ENCODE data around the gene HHATL. TPM values are rescaled to one million over a fixed set of nuclear protein-coding genes. Genes with fewer than 3 reads are reported as not detected.

HHATL gene
- polyA plus RNA-seq, 3 donors, result not detected

DNA sequence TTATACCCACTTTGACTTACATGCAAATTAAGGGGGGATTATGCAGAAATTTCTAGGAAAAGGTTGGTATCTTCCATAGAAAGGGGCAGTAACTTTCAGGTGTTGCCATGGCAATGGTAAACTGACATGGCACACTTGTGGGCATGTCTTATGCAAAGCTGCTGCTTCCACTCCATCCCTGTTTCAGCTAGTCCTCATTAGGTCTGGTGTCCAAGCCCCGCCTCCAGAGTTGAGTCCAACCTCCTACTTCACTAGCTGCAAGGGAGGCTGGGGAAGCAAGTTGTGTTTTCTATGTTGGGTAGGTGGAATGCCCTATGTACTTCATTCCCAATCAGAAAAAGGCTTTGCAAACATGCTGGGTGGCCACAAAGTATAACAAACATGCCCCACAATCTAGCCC, 31.9 kb downstream of the HHATL start:
- no peak overlapping the region for H3K27ac ChIP-seq (ENCODE audit: low read depth in 1 of 2, low read length in 2 of 2)
- Mint-ChIP-seq H3K27ac (no peak overlapping the region), H3K27me3 (ENCODE audit: low read depth in 3 of 3) (peaks cover 4 to 15% (median 6%) of the 10 kb centered on the region in 3 donors), H3K4me1 (peaks cover 8% of the 10 kb centered on the region), H3K36me3 (no peaks in the 10 kb centered on the region), H3K9me3 (peaks cover 4 to 19% (median 9%) of the 10 kb centered on the region in 7 donors), H3K4me3 (no peak overlapping the region)
- H3K36me3 ChIP-seq (replicated peaks in 1 of 2; ENCODE audit: control insufficient read depth in 1 of 2, insufficient read depth in 2 of 2, low read length in 2 of 2), result no peaks in the 10 kb centered on the region
- no peaks in the 10 kb centered on the region for H3K4me1 ChIP-seq (ENCODE audit: control insufficient read depth in 1 of 2, insufficient read depth in 2 of 2, low read length in 2 of 2)
- DNase-seq, result no peak
- no peaks in the 10 kb centered on the region for H4K20me1 ChIP-seq (ENCODE audit: insufficient read depth, low read length)
- TF ChIP-seq, protein P1, sequence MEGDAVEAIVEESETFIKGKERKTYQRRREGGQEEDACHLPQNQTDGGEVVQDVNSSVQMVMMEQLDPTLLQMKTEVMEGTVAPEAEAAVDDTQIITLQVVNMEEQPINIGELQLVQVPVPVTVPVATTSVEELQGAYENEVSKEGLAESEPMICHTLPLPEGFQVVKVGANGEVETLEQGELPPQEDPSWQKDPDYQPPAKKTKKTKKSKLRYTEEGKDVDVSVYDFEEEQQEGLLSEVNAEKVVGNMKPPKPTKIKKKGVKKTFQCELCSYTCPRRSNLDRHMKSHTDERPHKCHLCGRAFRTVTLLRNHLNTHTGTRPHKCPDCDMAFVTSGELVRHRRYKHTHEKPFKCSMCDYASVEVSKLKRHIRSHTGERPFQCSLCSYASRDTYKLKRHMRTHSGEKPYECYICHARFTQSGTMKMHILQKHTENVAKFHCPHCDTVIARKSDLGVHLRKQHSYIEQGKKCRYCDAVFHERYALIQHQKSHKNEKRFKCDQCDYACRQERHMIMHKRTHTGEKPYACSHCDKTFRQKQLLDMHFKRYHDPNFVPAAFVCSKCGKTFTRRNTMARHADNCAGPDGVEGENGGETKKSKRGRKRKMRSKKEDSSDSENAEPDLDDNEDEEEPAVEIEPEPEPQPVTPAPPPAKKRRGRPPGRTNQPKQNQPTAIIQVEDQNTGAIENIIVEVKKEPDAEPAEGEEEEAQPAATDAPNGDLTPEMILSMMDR (IDR thresholded peaks at IDR 0.05), result no peak
- no peak overlapping the region for H2AFZ ChIP-seq (ENCODE audit: insufficient read depth, low read depth, low read length, poor library complexity, severe bottlenecking)
- H3K79me2 ChIP-seq (ENCODE audit: insufficient read depth, low read length), result no peaks in the 10 kb centered on the region
- no peak overlapping the region for H3K9ac ChIP-seq (ENCODE audit: insufficient read depth, low read length, poor library complexity, severe bottlenecking)
- no peak overlapping the region for H3K4me3 ChIP-seq (replicated peaks in 1 of 3; ENCODE audit: low read depth in 2 of 3, low read length in 3 of 3)
- no CpG with 5 or more reads among the region's 1 CpG for WGBS (ENCODE audit: insufficient coverage)
- H3K27me3 ChIP-seq (ENCODE audit: control insufficient read depth in 2 of 2, insufficient read depth in 2 of 2, low read length in 2 of 2), result no peaks in the 10 kb centered on the region
- peaks cover 0 to 10% of the 10 kb centered on the region in 2 donors for H3K9me3 ChIP-seq (replicated peaks in 1 of 2; ENCODE audit: control insufficient read depth in 1 of 2, insufficient read depth in 1 of 2, low read length in 2 of 2)
- intact Hi-C loops (cut with micrococcal nuclease), result no loop called here
- no peak overlapping the region for H3K4me2 ChIP-seq (replicated peaks; ENCODE audit: extremely low read depth, low read length, poor library complexity, severe bottlenecking)

DNA sequence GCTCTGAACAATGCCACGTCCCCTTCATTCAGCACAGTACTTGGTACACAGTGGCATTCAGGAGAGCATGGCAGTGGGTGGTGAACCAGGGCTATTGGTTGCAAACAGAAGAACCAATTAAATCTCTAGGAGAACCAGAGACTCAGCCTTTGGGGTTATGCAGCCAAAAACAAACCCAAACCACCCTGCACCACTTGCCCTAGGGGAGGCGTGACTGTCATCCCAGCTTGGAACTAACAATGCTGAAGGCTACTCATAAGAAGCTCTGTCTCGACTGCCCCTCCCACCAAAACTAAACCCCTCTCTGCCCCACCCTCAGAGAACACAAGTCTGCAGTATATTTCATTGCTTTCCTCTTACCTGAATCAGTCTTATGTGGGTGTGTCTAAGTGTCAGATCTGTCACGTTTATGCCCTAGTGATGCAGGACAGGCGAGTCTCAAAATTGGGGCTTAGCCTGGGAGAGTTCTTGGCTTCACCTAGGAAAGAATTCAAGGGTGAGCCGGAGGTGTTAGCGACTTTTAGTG, 32.5 kb downstream of the HHATL start:
- H3K27me3 ChIP-seq (ENCODE audit: control insufficient read depth in 2 of 2, insufficient read depth in 2 of 2, low read length in 2 of 2), result no peaks in the 10 kb centered on the region
- Mint-ChIP-seq H3K36me3 (no peaks in the 10 kb centered on the region), H3K27ac (no peak overlapping the region), H3K27me3 (ENCODE audit: low read depth in 3 of 3) (peaks cover 3 to 15% (median 4%) of the 10 kb centered on the region in 3 donors), H3K4me1 (peaks cover 8% of the 10 kb centered on the region), H3K9me3 (peaks cover 3 to 17% (median 8%) of the 10 kb centered on the region in 7 donors), H3K4me3 (no peak overlapping the region)
- H2AFZ ChIP-seq (ENCODE audit: insufficient read depth, low read depth, low read length, poor library complexity, severe bottlenecking), result no peak overlapping the region
- H4K20me1 ChIP-seq (ENCODE audit: insufficient read depth, low read length), result no peaks in the 10 kb centered on the region
- intact Hi-C loops (cut with micrococcal nuclease), result no loop called here
- no peak overlapping the region for H3K4me2 ChIP-seq (replicated peaks; ENCODE audit: extremely low read depth, low read length, poor library complexity, severe bottlenecking)
- WGBS (ENCODE audit: insufficient coverage), result no CpG with 5 or more reads among the region's 7 CpGs
- H3K4me3 ChIP-seq (replicated peaks in 1 of 3; ENCODE audit: low read depth in 2 of 3, low read length in 3 of 3), result no peak overlapping the region
- no peak for DNase-seq
- TF ChIP-seq, protein P1 (IDR thresholded peaks at IDR 0.05), result no peak
- H3K9me3 ChIP-seq (replicated peaks in 1 of 2; ENCODE audit: control insufficient read depth in 1 of 2, insufficient read depth in 1 of 2, low read length in 2 of 2), result peaks cover 0 to 10% of the 10 kb centered on the region in 2 donors
- H3K27ac ChIP-seq (ENCODE audit: low read depth in 1 of 2, low read length in 2 of 2), result no peak overlapping the region
- H3K9ac ChIP-seq (ENCODE audit: insufficient read depth, low read length, poor library complexity, severe bottlenecking), result no peak overlapping the region
- H3K79me2 ChIP-seq (ENCODE audit: insufficient read depth, low read length), result no peaks in the 10 kb centered on the region
- no peaks in the 10 kb centered on the region for H3K36me3 ChIP-seq (replicated peaks in 1 of 2; ENCODE audit: control insufficient read depth in 1 of 2, insufficient read depth in 2 of 2, low read length in 2 of 2)
- no peaks in the 10 kb centered on the region for H3K4me1 ChIP-seq (ENCODE audit: control insufficient read depth in 1 of 2, insufficient read depth in 2 of 2, low read length in 2 of 2)

Measured in CD14-positive monocyte (primary cell).